RPMI8226 (cell line): ENCODE results near the gene PDE7B.
"Not testable (repeated sequence)": the region's sequence is repeated elsewhere in the genome, so short reads cannot be mapped to it uniquely, and the experiment has no call there.

Source experiments
- DNase-seq: peaks from one replicate; pipeline ENCODE4 v3.0.0-alpha.2; 2015

Gene PDE7B

GRCh38 chr6:135852746-135853145 is 1.2 kb downstream of the PDE7B start:
- DNase-seq: no peak

- no peak for DNase-seq
Observed at GRCh38 chr6:135853227-135853626, 1.7 kb downstream of the PDE7B start.

- DNase-seq: no peak
Observed at GRCh38 chr6:135853986-135854385, 2.5 kb downstream of the PDE7B start.

- no peak for DNase-seq
Observed at GRCh38 chr6:135854799-135855198, 3.3 kb downstream of the PDE7B start.

- no peak for DNase-seq
Observed at GRCh38 chr6:135858931-135859330, 7.4 kb downstream of the PDE7B start.

GRCh38 chr6:135860361-135860760 is 8.9 kb downstream of the PDE7B start:
- DNase-seq: no peak

GRCh38 chr6:135861189-135861588 is 9.7 kb downstream of the PDE7B start:
- no peak for DNase-seq

GRCh38 chr6:135864929-135865328 is 13.4 kb downstream of the PDE7B start:
- DNase-seq: not testable (repeated sequence)

- no peak for DNase-seq
Observed at GRCh38 chr6:135866445-135867123, 15.1 kb downstream of the PDE7B start.

- DNase-seq: no peak
Observed at GRCh38 chr6:135867332-135867731, 15.8 kb downstream of the PDE7B start.

- no peak for DNase-seq
Observed at GRCh38 chr6:135869857-135870256, 18.4 kb downstream of the PDE7B start.

- no peak for DNase-seq
Observed at GRCh38 chr6:135870722-135871121, 19.2 kb downstream of the PDE7B start.

- no peak for DNase-seq
Observed at GRCh38 chr6:135871296-135871695, 19.8 kb downstream of the PDE7B start.

GRCh38 chr6:135871878-135872277 is 20.4 kb downstream of the PDE7B start:
- no peak for DNase-seq

- no peak for DNase-seq
Observed at GRCh38 chr6:135875446-135875845, 23.9 kb downstream of the PDE7B start.

- no peak for DNase-seq
Observed at GRCh38 chr6:135876058-135876457, 24.6 kb downstream of the PDE7B start.

- no peak for DNase-seq
Observed at GRCh38 chr6:135877666-135878065, 26.2 kb downstream of the PDE7B start.

GRCh38 chr6:135880066-135880972 is 28.8 kb downstream of the PDE7B start:
- DNase-seq: no peak

GRCh38 chr6:135883045-135883444 is 31.5 kb downstream of the PDE7B start:
- DNase-seq: no peak

- DNase-seq: no peak
Observed at GRCh38 chr6:135883536-135883935, 32.0 kb downstream of the PDE7B start.

GRCh38 chr6:135884136-135884535 is 32.6 kb downstream of the PDE7B start:
- no peak for DNase-seq

GRCh38 chr6:135887069-135887468 is 35.6 kb downstream of the PDE7B start:
- no peak for DNase-seq

- no peak for DNase-seq
Observed at GRCh38 chr6:135888818-135889217, 37.3 kb downstream of the PDE7B start.

GRCh38 chr6:135890876-135891275 is 39.4 kb downstream of the PDE7B start:
- DNase-seq: no peak
